ENCODE measurements around the gene SLC30A10.
"Not testable (repeated sequence)": the region's sequence is repeated elsewhere in the genome, so short reads cannot be mapped to it uniquely, and the experiment has no call there.

SLC30A10 gene

GRCh38 chr1:219927956-219928790 is at the start of gene SLC30A10:
SLC30A10 (minus strand) TSS chr1:219928557; CDS start chr1:219928440, 117 bp downstream.
- DNase-seq (ENCODE audit: low read depth), result no peak

- no peak for DNase-seq (ENCODE audit: low read depth)
These were observed 44.9 kb upstream of the SLC30A10 start for GRCh38 chr1:219973213-219973612.

- no peak for DNase-seq (ENCODE audit: low read depth)
These were observed 39.0 kb upstream of the SLC30A10 start for GRCh38 chr1:219967361-219967760.

GRCh38 chr1:219966071-219966349 is 37.7 kb upstream of the SLC30A10 start:
- DNase-seq (ENCODE audit: low read depth), result no peak

GRCh38 chr1:219965285-219966070 is 37.1 kb upstream of the SLC30A10 start:
- no peak for DNase-seq (ENCODE audit: low read depth)

- DNase-seq (ENCODE audit: low read depth), result no peak
These were observed 35.1 kb upstream of the SLC30A10 start for GRCh38 chr1:219963432-219963831.

GRCh38 chr1:219961684-219962083 is 33.3 kb upstream of the SLC30A10 start:
- DNase-seq (ENCODE audit: low read depth), result no peak

- no peak for DNase-seq (ENCODE audit: low read depth)
These were observed 31.3 kb upstream of the SLC30A10 start for GRCh38 chr1:219959540-219960203.

GRCh38 chr1:219958875-219959417 is 30.6 kb upstream of the SLC30A10 start:
- no peak for DNase-seq (ENCODE audit: low read depth)

GRCh38 chr1:219954736-219955421 is 26.5 kb upstream of the SLC30A10 start:
- DNase-seq (ENCODE audit: low read depth), result no peak

GRCh38 chr1:219954052-219954451 is 25.7 kb upstream of the SLC30A10 start:
- DNase-seq (ENCODE audit: low read depth), result no peak

GRCh38 chr1:219952361-219952760 is 24.0 kb upstream of the SLC30A10 start:
- no peak for DNase-seq (ENCODE audit: low read depth)

- DNase-seq (ENCODE audit: low read depth), result not testable (repeated sequence)
These were observed 20.9 kb upstream of the SLC30A10 start for GRCh38 chr1:219949227-219949626.

- DNase-seq (ENCODE audit: low read depth), result not testable (repeated sequence)
These were observed 20.4 kb upstream of the SLC30A10 start for GRCh38 chr1:219948766-219949165.

GRCh38 chr1:219945795-219946194 is 17.4 kb upstream of the SLC30A10 start:
- no peak for DNase-seq (ENCODE audit: low read depth)

GRCh38 chr1:219941179-219942118 is 13.1 kb upstream of the SLC30A10 start:
- DNase-seq (ENCODE audit: low read depth), result no peak

GRCh38 chr1:219940707-219941106 is 12.3 kb upstream of the SLC30A10 start:
- no peak for DNase-seq (ENCODE audit: low read depth)

- DNase-seq (ENCODE audit: low read depth), result no peak
These were observed 10.3 kb upstream of the SLC30A10 start for GRCh38 chr1:219938706-219939105.

- not testable (repeated sequence) for DNase-seq (ENCODE audit: low read depth)
These were observed 5.4 kb upstream of the SLC30A10 start for GRCh38 chr1:219933763-219934162.

- no peak for DNase-seq (ENCODE audit: low read depth)
These were observed 2.7 kb upstream of the SLC30A10 start for GRCh38 chr1:219931033-219931432.

GRCh38 chr1:219928791-219929118 is 398 bp upstream of the SLC30A10 start:
- no peak for DNase-seq (ENCODE audit: low read depth)
